Measurements from ENCODE around the gene PRR33. TPM values are rescaled to one million over a fixed set of nuclear protein-coding genes. Genes with fewer than 3 reads are reported as not detected.
"Not testable (repeated sequence)": the region's sequence is repeated elsewhere in the genome, so short reads cannot be mapped to it uniquely, and the experiment has no call there.

The PRR33 gene
- total RNA-seq, 1 donor from 2014 or later: not detected

GRCh38 chr11:1889224-1889930 is 2.3 kb downstream of the PRR33 start:
- no peak overlapping the region for H3K4me3 Mint-ChIP-seq (ENCODE audit: low read depth)
- TF ChIP-seq CTCF (IDR thresholded peaks at IDR 0.05; ENCODE audit: unreplicated experiment): no peak
- H3K36me3 Mint-ChIP-seq (ENCODE audit: insufficient read depth): no peaks in the 10 kb centered on the region
- no peaks in the 10 kb centered on the region for H3K9me3 Mint-ChIP-seq (ENCODE audit: low read depth)
- peaks cover 20% of the 10 kb centered on the region for H3K27me3 Mint-ChIP-seq
- no peaks in the 10 kb centered on the region for H3K4me1 Mint-ChIP-seq (ENCODE audit: low read depth)
- no peak overlapping the region for H3K27ac Mint-ChIP-seq
- DNase-seq (ENCODE audit: low spot score, unreplicated experiment): no peak

- no peak for TF ChIP-seq CTCF (IDR thresholded peaks at IDR 0.05; ENCODE audit: unreplicated experiment)
- Mint-ChIP-seq H3K4me3 (ENCODE audit: low read depth) (no peak overlapping the region), H3K27me3 (peaks cover 20% of the 10 kb centered on the region), H3K27ac (no peak overlapping the region), H3K36me3 (ENCODE audit: insufficient read depth) (no peaks in the 10 kb centered on the region), H3K4me1 (ENCODE audit: low read depth) (no peaks in the 10 kb centered on the region), H3K9me3 (ENCODE audit: low read depth) (no peaks in the 10 kb centered on the region)
- DNase-seq (ENCODE audit: low spot score, unreplicated experiment): no peak
Observed at GRCh38 chr11:1888811-1889210, 2.9 kb downstream of the PRR33 start.

GRCh38 chr11:1888347-1888753 is 3.3 kb downstream of the PRR33 start:
- Mint-ChIP-seq H3K9me3 (ENCODE audit: low read depth) (no peaks in the 10 kb centered on the region), H3K36me3 (ENCODE audit: insufficient read depth) (no peaks in the 10 kb centered on the region), H3K4me3 (ENCODE audit: low read depth) (no peak overlapping the region), H3K27me3 (peaks cover 16% of the 10 kb centered on the region), H3K4me1 (ENCODE audit: low read depth) (no peaks in the 10 kb centered on the region), H3K27ac (no peak overlapping the region)
- no peak for TF ChIP-seq CTCF (IDR thresholded peaks at IDR 0.05; ENCODE audit: unreplicated experiment)
- DNase-seq (ENCODE audit: low spot score, unreplicated experiment): no peak

GRCh38 chr11:1887451-1888346 is 4.0 kb downstream of the PRR33 start:
- no peak overlapping the region for H3K27ac Mint-ChIP-seq
- no peak for TF ChIP-seq CTCF (IDR thresholded peaks at IDR 0.05; ENCODE audit: unreplicated experiment)
- no peaks in the 10 kb centered on the region for H3K36me3 Mint-ChIP-seq (ENCODE audit: insufficient read depth)
- H3K4me3 Mint-ChIP-seq (ENCODE audit: low read depth): no peak overlapping the region
- DNase-seq (ENCODE audit: low spot score, unreplicated experiment): no peak
- no peaks in the 10 kb centered on the region for H3K9me3 Mint-ChIP-seq (ENCODE audit: low read depth)
- H3K4me1 Mint-ChIP-seq (ENCODE audit: low read depth): peaks cover 2% of the 10 kb centered on the region
- H3K27me3 Mint-ChIP-seq: peaks cover 14% of the 10 kb centered on the region

- not testable (repeated sequence) for H3K36me3 Mint-ChIP-seq (ENCODE audit: insufficient read depth); DNase-seq (ENCODE audit: low spot score, unreplicated experiment); H3K27ac Mint-ChIP-seq; H3K9me3 Mint-ChIP-seq (ENCODE audit: low read depth); H3K4me3 Mint-ChIP-seq (ENCODE audit: low read depth); H3K4me1 Mint-ChIP-seq (ENCODE audit: low read depth)
- peaks cover 12% of the 10 kb centered on the region for H3K27me3 Mint-ChIP-seq
Observed at GRCh38 chr11:1886551-1886950, 5.1 kb downstream of the PRR33 start.

Measured in progenitor cell of endocrine pancreas (in vitro differentiated cells).